HCT116 (cell line): Measurements from ENCODE around the gene CENPF. TPM values are rescaled to one million over a fixed set of nuclear protein-coding genes. Genes with fewer than 3 reads are reported as not detected.

Experiments used
- ATAC-seq: fragments of 200-7000 bp; cut with Tn5 transposase; 2 replicates; pipeline ENCODE4 v1.9.1; 2020; ENCODE audit warnings: mild to moderate bottlenecking, moderate library complexity
- BruUV-seq: library from RNA; stranded (reverse); fragments of 400-500 nt; replicated peaks from 2 replicates; lab custom pipeline; 2021; lab: Mats Ljungman, UMichigan
- CTCF ChIA-PET: fragments of 300-600 bp; sonication (Branson Sonifier 250); formaldehyde crosslinking; loops from one replicate; lab custom pipeline; 2021; ENCODE audit warnings: antibody characterized with exemption; lab: Charles Lee
- POLR2A ChIA-PET: fragments of 300-600, 350-600 bp; sonication (Branson Sonifier 250); formaldehyde crosslinking; loops from one replicate; lab custom pipeline; 2021; ENCODE audit warnings: antibody characterized with exemption; lab: Charles Lee
- RAD21 ChIA-PET, 2 experiments: fragments of 300-600 bp; sonication (Branson Sonifier 250); formaldehyde crosslinking; loops; one replicate each; lab custom pipeline; 2023; ENCODE audit warnings: low total read pairs in 2 of 2; ENCODE audit not compliant: uncharacterized antibody in 2 of 2, unreplicated experiment in 2 of 2, low non-redundant PET in 1 of 2; lab: Charles Lee
- DNase-seq: peaks from one replicate; pipeline ENCODE4 v3.0.0-alpha.2; 2010; ENCODE audit warnings: low read depth, low spot score
- H2AFZ ChIP-seq: fragments of 200-600 bp; shearing (Covaris generic), sonication (generic); 2 replicates; pipeline ENCODE4 v1.6.1; 2017; ENCODE audit warnings: low read depth, mixed run types, mixed read lengths, antibody characterized with exemption, low read length; ENCODE audit not compliant: poor library complexity, severe bottlenecking
- H3K27ac ChIP-seq: 2 replicates; pipeline ENCODE4 v1.5.1; 2012; ENCODE audit warnings: low read depth, low read length
- H3K27me3 ChIP-seq: fragments of 200-600 bp; sonication (generic); 2 replicates; pipeline ENCODE4 v1.6.1; 2016; ENCODE audit warnings: mixed run types, low read length, mixed read lengths; ENCODE audit not compliant: insufficient read depth
- H3K36me3 ChIP-seq, 2 experiments: fragments of 200-500 bp in 1 of 2; fragments of 200-600 bp in 1 of 2; sonication (Bioruptor generic) in 1 of 2; sonication (generic) in 1 of 2; 2 replicates each; pipeline versions ENCODE4 v1.5.1 to v1.6.1; 2014 to 2016; ENCODE audit warnings: low read length in 2 of 2, inconsistent platforms in 1 of 2, mixed read lengths in 1 of 2, mixed run types in 1 of 2; ENCODE audit not compliant: insufficient read depth in 2 of 2, control insufficient read depth in 1 of 2
- H3K4me1 ChIP-seq, 2 experiments: fragments of 200-600 bp in 1 of 2; sonication (generic) in 1 of 2; 2 replicates each; pipeline versions ENCODE4 v1.5.1 to v1.6.1; 2012 to 2017; ENCODE audit warnings: low read length in 2 of 2, inconsistent platforms in 1 of 2, mild to moderate bottlenecking in 1 of 2, mixed read lengths in 1 of 2, mixed run types in 1 of 2, moderate library complexity in 1 of 2; ENCODE audit not compliant: insufficient read depth in 2 of 2, control insufficient read depth in 1 of 2
- H3K4me2 ChIP-seq: fragments of 200-600 bp; sonication (generic); 2 replicates; pipeline ENCODE4 v1.6.1; 2017; ENCODE audit warnings: mixed run types, low read length, mixed read lengths
- H3K4me3 ChIP-seq, 2 experiments: fragments of 200-600 bp in 1 of 2; sonication (generic) in 1 of 2; replicated peaks in 1 of 2; 2 replicates each; pipeline ENCODE4 v1.5.1; 2011 to 2016; ENCODE audit warnings: low read length in 2 of 2, control low read depth in 1 of 2, low read depth in 1 of 2, mild to moderate bottlenecking in 1 of 2, mixed read lengths in 1 of 2, mixed run types in 1 of 2
- H3K79me2 ChIP-seq: fragments of 200-600 bp; sonication (generic); 2 replicates; pipeline ENCODE4 v1.6.1; 2017; ENCODE audit warnings: mild to moderate bottlenecking, mixed run types, low read length, moderate library complexity, mixed read lengths; ENCODE audit not compliant: insufficient read depth
- H3K9ac ChIP-seq: fragments of 200-600 bp; sonication (generic); 2 replicates; pipeline ENCODE4 v1.6.1; 2016; ENCODE audit warnings: low read length, mixed read lengths
- H3K9me2 ChIP-seq: fragments of 200-600 bp; sonication (generic), shearing (Covaris generic); 2 replicates; pipeline ENCODE4 v1.6.1; 2017; ENCODE audit warnings: mixed run types, mild to moderate bottlenecking, moderate library complexity; ENCODE audit not compliant: insufficient read depth
- H3K9me3 ChIP-seq, 2 experiments: fragments of 200-500 bp in 1 of 2; fragments of 200-600 bp in 1 of 2; sonication (Bioruptor generic) in 1 of 2; sonication (generic) in 1 of 2; 2 replicates each; pipeline ENCODE4 v1.6.1; 2014 to 2017; ENCODE audit warnings: low read length in 2 of 2, mixed read lengths in 2 of 2, inconsistent platforms in 1 of 2, low read depth in 1 of 2, mild to moderate bottlenecking in 1 of 2, mixed run types in 1 of 2, moderate library complexity in 1 of 2; ENCODE audit not compliant: control insufficient read depth in 1 of 2, insufficient read depth in 1 of 2
- H4K20me1 ChIP-seq: fragments of 200-600 bp; sonication (generic), shearing (Covaris generic); 2 replicates; pipeline ENCODE4 v1.6.1; 2017; ENCODE audit warnings: mixed run types, mild to moderate bottlenecking, moderate library complexity; ENCODE audit not compliant: insufficient read depth
- CBX3 ChIP-seq: IDR thresholded peaks from 2 replicates; pipeline ENCODE4 v1.6.1; 2012; ENCODE audit warnings: low read depth
- CEBPB ChIP-seq: IDR thresholded peaks from 2 replicates; pipeline ENCODE4 v1.6.1; 2012; ENCODE audit warnings: low read depth
- EGR1 ChIP-seq: IDR thresholded peaks from 2 replicates; pipeline ENCODE4 v1.6.1; 2012; ENCODE audit warnings: low read depth
- EZH2 ChIP-seq: fragments of 200-600 bp; sonication (generic); IDR thresholded peaks from 2 replicates; pipeline ENCODE4 v1.6.1; 2017; ENCODE audit warnings: antibody characterized with exemption, mixed run types
- SP1 ChIP-seq: IDR thresholded peaks from 2 replicates; pipeline ENCODE4 v1.6.1; 2012; ENCODE audit warnings: low read depth
- SRF ChIP-seq: IDR thresholded peaks from 2 replicates; pipeline ENCODE4 v1.6.1; 2012; ENCODE audit warnings: low read depth
- YY1 ChIP-seq: IDR thresholded peaks from 2 replicates; pipeline ENCODE4 v1.6.1; 2011; ENCODE audit warnings: low read length, low read depth, moderate library complexity, mild to moderate bottlenecking; ENCODE audit not compliant: insufficient replicate concordance; ENCODE audit errors: extremely low read depth
- ZFX ChIP-seq: fragments of 450-650 bp; IDR thresholded peaks from 2 replicates; pipeline ENCODE4 v1.6.1; 2017
- intact Hi-C: fragments of 100-400 bp; cut with micrococcal nuclease; formaldehyde crosslinking; loops from 2 replicates; pipeline ENCODE4 v1.10.0; 2022
- total RNA-seq: library from RNA; stranded (reverse); gene quantifications from one replicate; pipeline ENCODE4 v1.2.1, GENCODE V29; 2021; ENCODE audit not compliant: unreplicated experiment
- TF ChIP-seq, protein P1 (sequence below), 3 experiments: fragments of 200-600 bp in 1 of 3; sonication (generic) in 1 of 3; IDR thresholded peaks in 2 of 3; conservative IDR thresholded peaks in 1 of 3; 2 replicates each; pipeline ENCODE4 v1.5.1; 2012 to 2017; ENCODE audit warnings: low read depth in 2 of 3, low read length in 2 of 3, antibody characterized with exemption in 1 of 3, borderline replicate concordance in 1 of 3, control low read depth in 1 of 3, mild to moderate bottlenecking in 1 of 3, mixed read lengths in 1 of 3, mixed run types in 1 of 3, moderate library complexity in 1 of 3; ENCODE audit not compliant: insufficient read depth in 1 of 3
- TF ChIP-seq, protein P2 (sequence below): IDR thresholded peaks from 2 replicates; pipeline ENCODE4 v1.6.1; 2012
- TF ChIP-seq, protein P3 (sequence below): IDR thresholded peaks from 2 replicates; pipeline ENCODE4 v1.6.1; 2012; ENCODE audit warnings: low read depth
- TF ChIP-seq, protein P4 (sequence below): IDR thresholded peaks from 2 replicates; pipeline ENCODE4 v1.6.1; 2011; ENCODE audit warnings: mild to moderate bottlenecking, low read length, moderate library complexity; ENCODE audit not compliant: insufficient replicate concordance; ENCODE audit errors: extremely low read depth

Gene CENPF
- total RNA-seq, 1 experiment from 2014 or later = 120 TPM

DNA sequence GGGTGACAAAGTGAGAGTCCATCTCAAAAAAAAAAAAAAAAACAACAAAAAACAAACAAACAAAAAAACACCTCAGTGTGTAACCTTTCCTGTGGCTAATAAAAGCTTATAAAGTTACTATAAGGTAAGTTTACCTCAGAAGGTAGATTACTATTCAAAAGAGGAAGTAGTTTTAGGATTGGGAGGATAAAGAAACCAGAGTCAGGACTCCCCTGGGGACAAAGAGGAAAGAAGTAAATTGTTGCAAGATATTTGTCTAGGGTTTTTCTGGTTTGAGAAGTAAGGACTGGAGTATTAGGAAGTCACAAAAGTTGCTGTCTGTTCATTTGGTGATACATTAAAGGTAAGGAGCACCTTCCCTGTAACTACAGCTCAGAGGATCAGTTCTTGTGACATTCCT, 23.8 kb upstream of the CENPF start:
- no peak overlapping the region for H3K4me2 ChIP-seq
- H3K79me2 ChIP-seq = no peaks in the 10 kb centered on the region
- TF ChIP-seq ZFX (no peak), SRF (no peak), SP1 (no peak), EZH2 (no peak), CEBPB (no peak), CBX3 (no peak)
- TF ChIP-seq, protein P1, sequence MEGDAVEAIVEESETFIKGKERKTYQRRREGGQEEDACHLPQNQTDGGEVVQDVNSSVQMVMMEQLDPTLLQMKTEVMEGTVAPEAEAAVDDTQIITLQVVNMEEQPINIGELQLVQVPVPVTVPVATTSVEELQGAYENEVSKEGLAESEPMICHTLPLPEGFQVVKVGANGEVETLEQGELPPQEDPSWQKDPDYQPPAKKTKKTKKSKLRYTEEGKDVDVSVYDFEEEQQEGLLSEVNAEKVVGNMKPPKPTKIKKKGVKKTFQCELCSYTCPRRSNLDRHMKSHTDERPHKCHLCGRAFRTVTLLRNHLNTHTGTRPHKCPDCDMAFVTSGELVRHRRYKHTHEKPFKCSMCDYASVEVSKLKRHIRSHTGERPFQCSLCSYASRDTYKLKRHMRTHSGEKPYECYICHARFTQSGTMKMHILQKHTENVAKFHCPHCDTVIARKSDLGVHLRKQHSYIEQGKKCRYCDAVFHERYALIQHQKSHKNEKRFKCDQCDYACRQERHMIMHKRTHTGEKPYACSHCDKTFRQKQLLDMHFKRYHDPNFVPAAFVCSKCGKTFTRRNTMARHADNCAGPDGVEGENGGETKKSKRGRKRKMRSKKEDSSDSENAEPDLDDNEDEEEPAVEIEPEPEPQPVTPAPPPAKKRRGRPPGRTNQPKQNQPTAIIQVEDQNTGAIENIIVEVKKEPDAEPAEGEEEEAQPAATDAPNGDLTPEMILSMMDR (IDR thresholded peaks at IDR 0.05 in 2 of 3, conservative IDR thresholded peaks at IDR 0.05 in 1 of 3; ENCODE audit: borderline replicate concordance in 1 of 3, insufficient read depth in 1 of 3, low read depth in 2 of 3, low read length in 2 of 3) = no peak
- TF ChIP-seq, protein P2, sequence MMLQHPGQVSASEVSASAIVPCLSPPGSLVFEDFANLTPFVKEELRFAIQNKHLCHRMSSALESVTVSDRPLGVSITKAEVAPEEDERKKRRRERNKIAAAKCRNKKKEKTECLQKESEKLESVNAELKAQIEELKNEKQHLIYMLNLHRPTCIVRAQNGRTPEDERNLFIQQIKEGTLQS = no peak
- CTCF ChIA-PET = no interaction called here
- no peak overlapping the region for H3K4me3 ChIP-seq
- H3K27ac ChIP-seq = no peak overlapping the region
- H3K9ac ChIP-seq = no peak overlapping the region
- no TSS peak for BruUV-seq
- H2AFZ ChIP-seq = no peak overlapping the region
- peaks cover 12 to 18% of the 10 kb centered on the region in 2 experiments for H3K4me1 ChIP-seq
- peaks cover 0 to 11% of the 10 kb centered on the region in 2 experiments; a peak in 2 of 4 replicates for H3K9me3 ChIP-seq
- ATAC-seq (no peak), DNase-seq (no peak)
- H3K9me2 ChIP-seq = no peaks in the 10 kb centered on the region
- no peaks in the 10 kb centered on the region for H3K27me3 ChIP-seq
- intact Hi-C loops = no loop called here
- no peaks in the 10 kb centered on the region for H4K20me1 ChIP-seq
- no peaks in the 10 kb centered on the region for H3K36me3 ChIP-seq
- POLR2A ChIA-PET = no interaction called here
- RAD21 ChIA-PET = no interaction called here

DNA sequence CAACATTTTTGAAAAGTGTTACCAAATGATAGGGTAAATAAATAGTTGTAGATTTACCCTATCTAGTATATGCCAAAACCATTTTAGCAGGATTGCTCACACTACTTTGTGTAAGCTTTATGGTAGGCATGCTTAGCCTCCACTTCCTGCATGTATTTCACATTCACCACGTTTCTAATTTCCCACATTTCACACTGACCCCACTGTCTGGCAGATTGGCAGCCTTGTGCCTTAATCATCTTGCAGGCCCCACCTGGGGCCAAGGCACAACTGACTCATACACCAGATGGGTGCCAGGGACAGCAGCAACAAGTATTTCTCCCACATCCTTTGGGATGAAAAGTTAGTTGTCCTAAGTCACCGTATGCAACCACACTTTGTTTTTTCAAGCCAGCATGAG, 21.2 kb upstream of the CENPF start:
- Histone ChIP-seq H3K36me3 (no peaks in the 10 kb centered on the region), H3K4me3 (no peak overlapping the region), H3K27ac (no peak overlapping the region), H3K9me2 (no peaks in the 10 kb centered on the region), H3K9me3 (no peaks in the 10 kb centered on the region; a peak in 1 of 4 replicates), H4K20me1 (no peaks in the 10 kb centered on the region), H3K4me1 (peaks cover 12 to 22% of the 10 kb centered on the region in 2 experiments), H3K9ac (no peak overlapping the region; the same call in 1 of the 2 replicates), H3K79me2 (no peaks in the 10 kb centered on the region), H3K4me2 (peak overlapping the region; percentile 53), H2AFZ (peak overlapping the region; percentile 80), H3K27me3 (no peaks in the 10 kb centered on the region)
- peak; percentile 78 for ATAC-seq
- no TSS peak for BruUV-seq
- RAD21 ChIA-PET = interaction anchor here in 1 of 2 experiments (1.1 kb wide), 1 partner anchor 249 kb away, joined by 3 read pairs; no protein-coding TSS in a partner anchor
- POLR2A ChIA-PET = interaction anchor here (1.3 kb wide), 1 partner anchor 30 kb away, joined by 3 read pairs; the partner anchor contains the start of gene PTPN14
- intact Hi-C loops = no loop called here
- CTCF ChIA-PET = interaction anchor here (1.9 to 8.7 kb wide), 2 partner anchors 250 to 253 kb away, joined by 4 to 130 read pairs; no protein-coding TSS in a partner anchor
- peak; percentile 33 for DNase-seq
- TF ChIP-seq EGR1 = no peak
- TF ChIP-seq, protein P3, sequence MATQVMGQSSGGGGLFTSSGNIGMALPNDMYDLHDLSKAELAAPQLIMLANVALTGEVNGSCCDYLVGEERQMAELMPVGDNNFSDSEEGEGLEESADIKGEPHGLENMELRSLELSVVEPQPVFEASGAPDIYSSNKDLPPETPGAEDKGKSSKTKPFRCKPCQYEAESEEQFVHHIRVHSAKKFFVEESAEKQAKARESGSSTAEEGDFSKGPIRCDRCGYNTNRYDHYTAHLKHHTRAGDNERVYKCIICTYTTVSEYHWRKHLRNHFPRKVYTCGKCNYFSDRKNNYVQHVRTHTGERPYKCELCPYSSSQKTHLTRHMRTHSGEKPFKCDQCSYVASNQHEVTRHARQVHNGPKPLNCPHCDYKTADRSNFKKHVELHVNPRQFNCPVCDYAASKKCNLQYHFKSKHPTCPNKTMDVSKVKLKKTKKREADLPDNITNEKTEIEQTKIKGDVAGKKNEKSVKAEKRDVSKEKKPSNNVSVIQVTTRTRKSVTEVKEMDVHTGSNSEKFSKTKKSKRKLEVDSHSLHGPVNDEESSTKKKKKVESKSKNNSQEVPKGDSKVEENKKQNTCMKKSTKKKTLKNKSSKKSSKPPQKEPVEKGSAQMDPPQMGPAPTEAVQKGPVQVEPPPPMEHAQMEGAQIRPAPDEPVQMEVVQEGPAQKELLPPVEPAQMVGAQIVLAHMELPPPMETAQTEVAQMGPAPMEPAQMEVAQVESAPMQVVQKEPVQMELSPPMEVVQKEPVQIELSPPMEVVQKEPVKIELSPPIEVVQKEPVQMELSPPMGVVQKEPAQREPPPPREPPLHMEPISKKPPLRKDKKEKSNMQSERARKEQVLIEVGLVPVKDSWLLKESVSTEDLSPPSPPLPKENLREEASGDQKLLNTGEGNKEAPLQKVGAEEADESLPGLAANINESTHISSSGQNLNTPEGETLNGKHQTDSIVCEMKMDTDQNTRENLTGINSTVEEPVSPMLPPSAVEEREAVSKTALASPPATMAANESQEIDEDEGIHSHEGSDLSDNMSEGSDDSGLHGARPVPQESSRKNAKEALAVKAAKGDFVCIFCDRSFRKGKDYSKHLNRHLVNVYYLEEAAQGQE = no peak
- TF ChIP-seq, protein P4, sequence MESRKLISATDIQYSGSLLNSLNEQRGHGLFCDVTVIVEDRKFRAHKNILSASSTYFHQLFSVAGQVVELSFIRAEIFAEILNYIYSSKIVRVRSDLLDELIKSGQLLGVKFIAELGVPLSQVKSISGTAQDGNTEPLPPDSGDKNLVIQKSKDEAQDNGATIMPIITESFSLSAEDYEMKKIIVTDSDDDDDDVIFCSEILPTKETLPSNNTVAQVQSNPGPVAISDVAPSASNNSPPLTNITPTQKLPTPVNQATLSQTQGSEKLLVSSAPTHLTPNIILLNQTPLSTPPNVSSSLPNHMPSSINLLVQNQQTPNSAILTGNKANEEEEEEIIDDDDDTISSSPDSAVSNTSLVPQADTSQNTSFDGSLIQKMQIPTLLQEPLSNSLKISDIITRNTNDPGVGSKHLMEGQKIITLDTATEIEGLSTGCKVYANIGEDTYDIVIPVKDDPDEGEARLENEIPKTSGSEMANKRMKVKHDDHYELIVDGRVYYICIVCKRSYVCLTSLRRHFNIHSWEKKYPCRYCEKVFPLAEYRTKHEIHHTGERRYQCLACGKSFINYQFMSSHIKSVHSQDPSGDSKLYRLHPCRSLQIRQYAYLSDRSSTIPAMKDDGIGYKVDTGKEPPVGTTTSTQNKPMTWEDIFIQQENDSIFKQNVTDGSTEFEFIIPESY = no peak
- TF ChIP-seq YY1 = peak; percentile 20
